ENCODE results near the gene NFASC.
A peak's percentile ranks its signal among the peaks of the same experiment; 100 is the strongest.

The NFASC gene

DNA sequence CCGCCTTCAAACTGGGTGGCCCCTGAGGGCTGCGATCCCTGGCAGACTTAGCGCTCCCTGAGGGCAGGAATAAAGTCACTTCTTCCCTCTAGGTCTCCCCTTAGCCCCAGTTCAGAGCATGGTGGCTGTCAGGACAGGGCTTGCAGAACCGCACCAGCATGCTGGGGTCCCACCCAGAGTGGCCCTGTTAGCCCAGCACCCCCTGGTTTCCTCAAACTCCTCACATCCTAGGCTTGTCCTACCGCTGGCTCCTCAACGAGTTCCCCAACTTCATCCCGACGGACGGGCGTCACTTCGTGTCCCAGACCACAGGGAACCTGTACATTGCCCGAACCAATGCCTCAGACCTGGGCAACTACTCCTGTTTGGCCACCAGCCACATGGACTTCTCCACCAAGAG lies 188.2 kb downstream of the NFASC start:
- no peak for DNase-seq (ENCODE audit: low read depth in 4 of 4, low spot score in 1 of 4)

GRCh38 chr1:205059660-205060059 lies 189.0 kb downstream of the NFASC start:
- no peak for DNase-seq (ENCODE audit: low read depth in 4 of 4, low spot score in 1 of 4)

DNA sequence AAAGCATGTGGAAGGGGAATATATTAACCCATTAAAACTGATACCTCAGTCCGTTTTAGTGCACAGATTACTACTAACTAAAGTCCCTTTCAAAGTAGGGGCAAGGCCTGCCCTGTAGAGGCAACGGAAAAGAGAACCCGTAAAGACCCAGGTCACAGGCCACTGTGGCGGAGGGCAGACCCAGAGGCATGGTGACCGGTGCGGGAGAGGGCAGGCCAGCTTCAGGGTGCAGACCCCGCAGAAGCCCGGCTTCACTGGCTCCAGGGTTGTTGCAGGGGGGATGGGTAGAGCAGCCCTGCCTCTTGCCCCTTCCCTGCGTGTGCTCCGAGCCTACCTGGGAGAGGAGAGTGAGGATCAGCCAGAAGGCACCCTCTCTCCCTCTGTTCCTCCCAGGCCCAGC lies 190.1 kb downstream of the NFASC start:
- DNase-seq (ENCODE audit: low read depth in 4 of 4, low spot score in 1 of 4), result no peak

- DNase-seq (ENCODE audit: low read depth in 4 of 4, low spot score in 1 of 4), result no peak
Observed at GRCh38 chr1:205061227-205061626, 190.6 kb downstream of the NFASC start.

GRCh38 chr1:205061665-205062069 lies 191.0 kb downstream of the NFASC start:
- peak; percentile 34 to 61 (median 46) for DNase-seq (ENCODE audit: low read depth in 4 of 4, low spot score in 1 of 4)

DNA sequence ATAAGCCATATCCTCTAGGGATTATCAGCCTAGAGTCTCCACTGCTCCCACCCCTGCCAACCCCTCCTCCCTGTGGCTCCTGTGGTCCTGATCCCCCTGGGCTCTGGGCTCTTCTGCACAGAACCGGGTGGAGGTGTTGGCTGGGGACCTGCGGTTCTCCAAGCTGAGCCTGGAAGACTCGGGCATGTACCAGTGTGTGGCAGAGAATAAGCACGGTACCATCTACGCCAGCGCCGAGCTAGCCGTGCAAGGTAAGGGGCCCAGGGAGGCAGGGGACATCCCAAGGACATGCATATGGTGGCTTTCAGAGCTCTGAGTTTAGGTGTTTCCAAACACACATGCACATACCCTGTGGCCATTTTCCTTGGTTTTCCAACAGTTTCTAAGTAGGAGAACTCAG lies 191.7 kb downstream of the NFASC start:
- no peak for DNase-seq (ENCODE audit: low read depth in 4 of 4, low spot score in 1 of 4)

GRCh38 chr1:205062895-205063294 lies 192.2 kb downstream of the NFASC start:
- no peak for DNase-seq (ENCODE audit: low read depth in 4 of 4, low spot score in 1 of 4)

DNA sequence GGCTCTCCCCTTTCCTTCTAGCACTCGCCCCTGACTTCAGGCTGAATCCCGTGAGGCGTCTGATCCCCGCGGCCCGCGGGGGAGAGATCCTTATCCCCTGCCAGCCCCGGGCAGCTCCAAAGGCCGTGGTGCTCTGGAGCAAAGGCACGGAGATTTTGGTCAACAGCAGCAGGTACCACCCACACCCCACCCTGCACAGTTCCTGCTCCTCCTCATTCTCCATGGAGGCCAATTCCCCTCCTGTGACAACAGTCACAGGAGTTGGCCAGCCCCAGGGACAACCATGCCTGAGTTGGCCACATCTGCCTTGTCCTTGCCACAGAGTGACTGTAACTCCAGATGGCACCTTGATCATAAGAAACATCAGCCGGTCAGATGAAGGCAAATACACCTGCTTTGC lies 193.6 kb downstream of the NFASC start:
- DNase-seq (ENCODE audit: low read depth in 4 of 4, low spot score in 1 of 4), result no peak

GRCh38 chr1:205064741-205065316 lies 194.2 kb downstream of the NFASC start:
- DNase-seq (ENCODE audit: low read depth in 4 of 4, low spot score in 1 of 4), result no peak

- no peak for DNase-seq (ENCODE audit: low read depth in 4 of 4, low spot score in 1 of 4)
Observed at GRCh38 chr1:205065666-205066065, 195.0 kb downstream of the NFASC start.

GRCh38 chr1:205066141-205066818 lies 195.6 kb downstream of the NFASC start:
- DNase-seq (ENCODE audit: low read depth in 4 of 4, low spot score in 1 of 4), result no peak

- no peak for DNase-seq (ENCODE audit: low read depth in 4 of 4, low spot score in 1 of 4)
Observed at GRCh38 chr1:205067031-205067430, 196.4 kb downstream of the NFASC start.

DNA sequence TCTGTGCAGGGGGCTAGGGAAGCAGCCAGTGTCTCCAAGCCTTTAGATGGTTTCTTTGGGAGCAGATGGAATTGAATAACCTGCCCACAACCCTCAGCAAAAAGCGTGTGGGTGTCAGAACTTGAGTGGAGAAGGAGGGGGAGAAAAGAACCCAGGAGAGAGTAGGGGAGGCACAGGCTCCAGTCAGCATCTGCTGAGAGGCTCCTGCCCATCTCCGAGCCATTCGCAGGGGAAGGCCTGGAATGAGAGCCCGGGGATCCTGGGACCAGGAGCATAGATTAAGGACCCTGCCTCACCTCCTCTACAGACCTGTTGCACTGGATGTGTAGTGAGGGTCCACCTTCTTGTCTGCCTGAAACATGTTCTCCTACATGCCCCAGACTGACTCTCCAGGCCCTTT lies 197.3 kb downstream of the NFASC start:
- no peak for DNase-seq (ENCODE audit: low read depth in 4 of 4, low spot score in 1 of 4)

DNA sequence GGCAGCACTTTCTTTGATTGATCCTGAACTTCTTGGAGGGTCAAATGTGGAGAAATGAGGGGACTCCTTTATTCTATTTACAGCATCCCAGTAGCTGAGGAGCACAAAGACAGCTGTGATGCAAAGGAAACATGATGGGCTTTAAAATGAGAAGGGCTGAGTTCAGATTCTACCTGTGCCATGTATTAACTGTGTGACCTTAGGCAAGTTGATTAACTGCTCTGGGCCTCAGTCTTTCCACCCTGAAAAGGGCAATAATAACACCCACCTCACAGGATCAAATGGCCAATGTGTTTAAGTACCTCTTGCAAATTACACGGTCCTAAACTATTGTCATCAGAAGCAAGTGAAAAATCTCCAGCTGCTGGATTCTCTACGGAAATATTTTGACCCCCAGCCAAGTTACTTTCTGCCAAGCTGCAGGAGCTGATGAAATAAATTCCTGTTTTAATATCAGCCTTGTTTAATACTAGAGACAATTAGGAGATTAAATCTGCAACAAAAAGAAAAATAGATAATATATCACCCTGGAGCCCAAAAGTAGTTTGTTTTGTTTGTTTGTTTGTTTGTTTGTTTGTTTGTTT lies 197.9 kb downstream of the NFASC start:
- DNase-seq (ENCODE audit: low read depth in 4 of 4, low spot score in 1 of 4), result no peak

- DNase-seq (ENCODE audit: low read depth in 4 of 4, low spot score in 1 of 4), result no peak
Observed at GRCh38 chr1:205069371-205070125, 198.9 kb downstream of the NFASC start.

GRCh38 chr1:205071028-205071409 lies 200.4 kb downstream of the NFASC start:
- DNase-seq (ENCODE audit: low read depth in 4 of 4, low spot score in 1 of 4), result no peak

GRCh38 chr1:205071801-205072200 lies 201.1 kb downstream of the NFASC start:
- DNase-seq (ENCODE audit: low read depth in 4 of 4, low spot score in 1 of 4), result no peak

- no peak for DNase-seq (ENCODE audit: low read depth in 4 of 4, low spot score in 1 of 4)
Observed at GRCh38 chr1:205072286-205072685, 201.6 kb downstream of the NFASC start.

Measured in stimulated activated CD4-positive, alpha-beta T cell treated with anti-CD3 and anti-CD28 coated beads, Interleukin-1b, Interleukin-23, amount 100 ng/mL, for 24 hours (primary cell).